HL-60 (cell line): ENCODE measurements around the gene MOB3B.

ENCODE experiments used
- DNase-seq, 2 experiments: peaks; one replicate each; pipeline ENCODE4 v3.0.0-alpha.2; 2010 to 2020; ENCODE audit warnings: low read depth in 1 of 2, low spot score in 1 of 2
- H3K27ac ChIP-seq: fragments of 250-450 bp; sonication (Bioruptor Pico); replicated peaks from 2 replicates; pipeline ENCODE4 v1.5.1; 2020; ENCODE audit warnings: mild to moderate bottlenecking, moderate library complexity
- H3K27me3 ChIP-seq: fragments of 250-450 bp; sonication (Bioruptor Pico); 2 replicates; pipeline ENCODE4 v1.5.1; 2021; ENCODE audit warnings: mild to moderate bottlenecking, moderate library complexity; ENCODE audit not compliant: insufficient read depth, poor library complexity, severe bottlenecking
- H3K4me3 ChIP-seq: replicated peaks from 2 replicates; pipeline ENCODE4 v1.5.1; 2011; ENCODE audit warnings: mild to moderate bottlenecking, control low read depth, low read length; ENCODE audit not compliant: insufficient read depth
- CTCF ChIP-seq: IDR thresholded peaks from one replicate; pipeline ENCODE4 v1.5.1; 2011; ENCODE audit warnings: low read length, control low read depth, inconsistent platforms; ENCODE audit not compliant: insufficient read depth
- GABPA ChIP-seq: IDR thresholded peaks from 2 replicates; pipeline ENCODE4 v1.6.1; 2012; ENCODE audit warnings: low read depth
- POLR2AphosphoS5 ChIP-seq: IDR thresholded peaks from 2 replicates; pipeline ENCODE4 v1.6.1; 2012; ENCODE audit warnings: low read depth
- REST ChIP-seq: IDR thresholded peaks from 2 replicates; pipeline ENCODE4 v1.6.1; 2012; ENCODE audit warnings: low read depth; ENCODE audit not compliant: insufficient replicate concordance
- SPI1 ChIP-seq: IDR thresholded peaks from 2 replicates; pipeline ENCODE4 v1.6.1; 2012; ENCODE audit warnings: low read depth, mild to moderate bottlenecking, borderline replicate concordance

Gene MOB3B

GRCh38 chr9:27361492-27361891 is 168.1 kb downstream of the MOB3B start:
- Histone ChIP-seq H3K27me3 (no peaks in the 10 kb centered on the region), H3K4me3 (no peak overlapping the region), H3K27ac (no peak overlapping the region)
- TF ChIP-seq SPI1 (no peak), POLR2AphosphoS5 (no peak), REST (no peak), GABPA (no peak), CTCF (no peak)
- no peak for DNase-seq

- TF ChIP-seq SPI1, result no peak
- no peak for TF ChIP-seq POLR2AphosphoS5
- TF ChIP-seq GABPA, result no peak
- TF ChIP-seq REST, result no peak
- no peak for TF ChIP-seq CTCF
- DNase-seq, result no peak
- H3K27me3 ChIP-seq, result no peaks in the 10 kb centered on the region
- H3K4me3 ChIP-seq, result no peak overlapping the region
- no peak overlapping the region for H3K27ac ChIP-seq
These were observed 169.9 kb downstream of the MOB3B start for GRCh38 chr9:27359763-27360162.

- no peak for TF ChIP-seq SPI1
- no peak for TF ChIP-seq POLR2AphosphoS5
- TF ChIP-seq CTCF, result no peak
- TF ChIP-seq REST, result no peak
- TF ChIP-seq GABPA, result no peak
- DNase-seq, result no peak
- no peak overlapping the region for H3K4me3 ChIP-seq
- no peaks in the 10 kb centered on the region for H3K27me3 ChIP-seq
- H3K27ac ChIP-seq, result no peak overlapping the region
These were observed 171.6 kb downstream of the MOB3B start for GRCh38 chr9:27358007-27358406.
